Activated naive CD8-positive, alpha-beta T cell treated with anti-CD3 and anti-CD28 coated beads for 36 hours (primary cell): ENCODE data around the gene CCDC136. TPM values are rescaled to one million over a fixed set of nuclear protein-coding genes. Genes with fewer than 3 reads are reported as not detected.

ENCODE experiments used
- DNase-seq: peaks from one replicate; pipeline ENCODE4 v3.0.0; 2021
- H3K27ac Mint-ChIP-seq: one replicate; pipeline ENCODE4 v1.8.0; 2022; ENCODE audit warnings: mild to moderate bottlenecking, moderate library complexity, mixed read lengths
- H3K27me3 Mint-ChIP-seq: one replicate; pipeline ENCODE4 v1.8.0; 2022; ENCODE audit warnings: mild to moderate bottlenecking, mixed read lengths
- H3K36me3 Mint-ChIP-seq: one replicate; pipeline ENCODE4 v1.8.0; 2021; ENCODE audit warnings: mild to moderate bottlenecking, mixed read lengths
- H3K4me1 Mint-ChIP-seq: one replicate; pipeline ENCODE4 v1.8.0; 2021; ENCODE audit warnings: mixed read lengths
- H3K4me3 Mint-ChIP-seq: one replicate; pipeline ENCODE4 v1.8.0; 2022; ENCODE audit warnings: mild to moderate bottlenecking, moderate library complexity, mixed read lengths
- H3K9me3 Mint-ChIP-seq: one replicate; pipeline ENCODE4 v1.8.0; 2022; ENCODE audit warnings: mixed read lengths
- total RNA-seq, 2 experiments: library from RNA; stranded (reverse); gene quantifications; one replicate each; pipeline ENCODE4 v1.2.3, GENCODE V29; 2021

CCDC136 gene
- total RNA-seq: 10 to 100 TPM; 10.8 to 11.0 TPM

- Mint-ChIP-seq H3K36me3 (no peaks in the 10 kb centered on the region), H3K27me3 (peaks cover 8% of the 10 kb centered on the region), H3K4me1 (peaks cover 11% of the 10 kb centered on the region), H3K4me3 (peak within 1 kb of the TSS; percentile 88), H3K27ac (peak within 1 kb of the TSS; percentile 32), H3K9me3 (no peaks in the 10 kb centered on the region)
- DNase-seq: peak; percentile 81
Measured at GRCh38 chr7:128791121-128791971, at the start of gene CCDC136. Gene CCDC136, plus strand, starts transcription at chr7:128791968. Its CDS starts 444 bp downstream, at chr7:128792412.

GRCh38 chr7:128742206-128742605 lies 49.6 kb upstream of the CCDC136 start:
- peaks cover 7% of the 10 kb centered on the region for H3K36me3 Mint-ChIP-seq
- no peak overlapping the region for H3K27ac Mint-ChIP-seq
- no peaks in the 10 kb centered on the region for H3K27me3 Mint-ChIP-seq
- no peak for DNase-seq
- H3K4me3 Mint-ChIP-seq: no peak overlapping the region
- no peaks in the 10 kb centered on the region for H3K9me3 Mint-ChIP-seq
- peaks cover 45% of the 10 kb centered on the region for H3K4me1 Mint-ChIP-seq

- no peak for DNase-seq
- Mint-ChIP-seq H3K4me3 (no peak overlapping the region), H3K9me3 (no peaks in the 10 kb centered on the region), H3K36me3 (peaks cover 13% of the 10 kb centered on the region), H3K27ac (no peak overlapping the region), H3K27me3 (no peaks in the 10 kb centered on the region), H3K4me1 (peaks cover 47% of the 10 kb centered on the region)
Measured at GRCh38 chr7:128743112-128743772, 48.5 kb upstream of the CCDC136 start.

GRCh38 chr7:128744366-128744905 lies 47.3 kb upstream of the CCDC136 start:
- H3K4me3 Mint-ChIP-seq: no peak overlapping the region
- H3K27ac Mint-ChIP-seq: no peak overlapping the region
- H3K36me3 Mint-ChIP-seq: peaks cover 15% of the 10 kb centered on the region
- DNase-seq: no peak
- H3K4me1 Mint-ChIP-seq: peaks cover 42% of the 10 kb centered on the region
- H3K27me3 Mint-ChIP-seq: no peaks in the 10 kb centered on the region
- H3K9me3 Mint-ChIP-seq: no peaks in the 10 kb centered on the region

- DNase-seq: no peak
- Mint-ChIP-seq H3K36me3 (peaks cover 18% of the 10 kb centered on the region), H3K27me3 (no peaks in the 10 kb centered on the region), H3K4me3 (no peak overlapping the region), H3K4me1 (peaks cover 35% of the 10 kb centered on the region), H3K27ac (no peak overlapping the region), H3K9me3 (no peaks in the 10 kb centered on the region)
Measured at GRCh38 chr7:128745706-128746105, 46.1 kb upstream of the CCDC136 start.

- no peaks in the 10 kb centered on the region for H3K27me3 Mint-ChIP-seq
- H3K9me3 Mint-ChIP-seq: no peaks in the 10 kb centered on the region
- no peak overlapping the region for H3K4me3 Mint-ChIP-seq
- H3K27ac Mint-ChIP-seq: no peak overlapping the region
- no peak for DNase-seq
- peaks cover 15% of the 10 kb centered on the region for H3K36me3 Mint-ChIP-seq
- peaks cover 21% of the 10 kb centered on the region for H3K4me1 Mint-ChIP-seq
Measured at GRCh38 chr7:128747327-128748079, 44.3 kb upstream of the CCDC136 start.

GRCh38 chr7:128752251-128752650 lies 39.5 kb upstream of the CCDC136 start:
- no peaks in the 10 kb centered on the region for H3K9me3 Mint-ChIP-seq
- peaks cover 38% of the 10 kb centered on the region for H3K36me3 Mint-ChIP-seq
- no peaks in the 10 kb centered on the region for H3K27me3 Mint-ChIP-seq

GRCh38 chr7:128755075-128755818 lies 36.5 kb upstream of the CCDC136 start:
- no peak for DNase-seq
- Mint-ChIP-seq H3K9me3 (no peaks in the 10 kb centered on the region), H3K27ac (no peak overlapping the region), H3K4me1 (peaks cover 10% of the 10 kb centered on the region), H3K27me3 (no peaks in the 10 kb centered on the region), H3K4me3 (no peak overlapping the region), H3K36me3 (peaks cover 25% of the 10 kb centered on the region)

More at GRCh38 chr7:128752251-128752650, 39.5 kb upstream of the CCDC136 start:
- DNase-seq: no peak
- Mint-ChIP-seq H3K4me3 (no peak overlapping the region), H3K4me1 (peaks cover 12% of the 10 kb centered on the region), H3K27ac (no peak overlapping the region)

- Mint-ChIP-seq H3K36me3 (peaks cover 25% of the 10 kb centered on the region), H3K27ac (no peak overlapping the region), H3K9me3 (no peaks in the 10 kb centered on the region), H3K27me3 (no peaks in the 10 kb centered on the region), H3K4me3 (no peak overlapping the region), H3K4me1 (peaks cover 10% of the 10 kb centered on the region)
- no peak for DNase-seq
Measured at GRCh38 chr7:128755819-128756476, 35.8 kb upstream of the CCDC136 start.

GRCh38 chr7:128757203-128757602 lies 34.6 kb upstream of the CCDC136 start:
- peaks cover 25% of the 10 kb centered on the region for H3K36me3 Mint-ChIP-seq
- peak overlapping the region; percentile 52 for H3K27ac Mint-ChIP-seq
- peaks cover 10% of the 10 kb centered on the region for H3K4me1 Mint-ChIP-seq
- DNase-seq: no peak
- no peaks in the 10 kb centered on the region for H3K9me3 Mint-ChIP-seq
- H3K4me3 Mint-ChIP-seq: no peak overlapping the region
- H3K27me3 Mint-ChIP-seq: no peaks in the 10 kb centered on the region

GRCh38 chr7:128758553-128758952 lies 33.2 kb upstream of the CCDC136 start:
- DNase-seq: no peak
- H3K4me1 Mint-ChIP-seq: peaks cover 10% of the 10 kb centered on the region
- H3K27ac Mint-ChIP-seq: no peak overlapping the region
- H3K27me3 Mint-ChIP-seq: no peaks in the 10 kb centered on the region
- no peak overlapping the region for H3K4me3 Mint-ChIP-seq
- peaks cover 20% of the 10 kb centered on the region for H3K36me3 Mint-ChIP-seq
- no peaks in the 10 kb centered on the region for H3K9me3 Mint-ChIP-seq

GRCh38 chr7:128759242-128759641 lies 32.5 kb upstream of the CCDC136 start:
- Mint-ChIP-seq H3K4me1 (peaks cover 10% of the 10 kb centered on the region), H3K9me3 (no peaks in the 10 kb centered on the region), H3K27me3 (no peaks in the 10 kb centered on the region), H3K4me3 (no peak overlapping the region), H3K27ac (no peak overlapping the region), H3K36me3 (peaks cover 14% of the 10 kb centered on the region)
- no peak for DNase-seq

- Mint-ChIP-seq H3K36me3 (peaks cover 11% of the 10 kb centered on the region), H3K27me3 (no peaks in the 10 kb centered on the region), H3K27ac (no peak overlapping the region)
Measured at GRCh38 chr7:128763541-128763940, 28.2 kb upstream of the CCDC136 start.

More at GRCh38 chr7:128763541-128763940, 28.2 kb upstream of the CCDC136 start:
- H3K4me1 Mint-ChIP-seq: peaks cover 2% of the 10 kb centered on the region
- no peak for DNase-seq
- no peaks in the 10 kb centered on the region for H3K9me3 Mint-ChIP-seq
- no peak overlapping the region for H3K4me3 Mint-ChIP-seq
